Tongue (tissue), 2 donors: ENCODE measurements around the gene SETD5. TPM values are rescaled to one million over a fixed set of nuclear protein-coding genes. Genes with fewer than 3 reads are reported as not detected.

Experiments used
- DNase-seq: peaks from one replicate; pipeline ENCODE4 v3.0.0-alpha.2; 2015
- total RNA-seq: library from RNA; depleted of rRNA; stranded (reverse); fragments of >200 nt; gene quantifications from one replicate; pipeline ENCODE4 v1.2.3, GENCODE V29; 2014

The SETD5 gene, protein sequence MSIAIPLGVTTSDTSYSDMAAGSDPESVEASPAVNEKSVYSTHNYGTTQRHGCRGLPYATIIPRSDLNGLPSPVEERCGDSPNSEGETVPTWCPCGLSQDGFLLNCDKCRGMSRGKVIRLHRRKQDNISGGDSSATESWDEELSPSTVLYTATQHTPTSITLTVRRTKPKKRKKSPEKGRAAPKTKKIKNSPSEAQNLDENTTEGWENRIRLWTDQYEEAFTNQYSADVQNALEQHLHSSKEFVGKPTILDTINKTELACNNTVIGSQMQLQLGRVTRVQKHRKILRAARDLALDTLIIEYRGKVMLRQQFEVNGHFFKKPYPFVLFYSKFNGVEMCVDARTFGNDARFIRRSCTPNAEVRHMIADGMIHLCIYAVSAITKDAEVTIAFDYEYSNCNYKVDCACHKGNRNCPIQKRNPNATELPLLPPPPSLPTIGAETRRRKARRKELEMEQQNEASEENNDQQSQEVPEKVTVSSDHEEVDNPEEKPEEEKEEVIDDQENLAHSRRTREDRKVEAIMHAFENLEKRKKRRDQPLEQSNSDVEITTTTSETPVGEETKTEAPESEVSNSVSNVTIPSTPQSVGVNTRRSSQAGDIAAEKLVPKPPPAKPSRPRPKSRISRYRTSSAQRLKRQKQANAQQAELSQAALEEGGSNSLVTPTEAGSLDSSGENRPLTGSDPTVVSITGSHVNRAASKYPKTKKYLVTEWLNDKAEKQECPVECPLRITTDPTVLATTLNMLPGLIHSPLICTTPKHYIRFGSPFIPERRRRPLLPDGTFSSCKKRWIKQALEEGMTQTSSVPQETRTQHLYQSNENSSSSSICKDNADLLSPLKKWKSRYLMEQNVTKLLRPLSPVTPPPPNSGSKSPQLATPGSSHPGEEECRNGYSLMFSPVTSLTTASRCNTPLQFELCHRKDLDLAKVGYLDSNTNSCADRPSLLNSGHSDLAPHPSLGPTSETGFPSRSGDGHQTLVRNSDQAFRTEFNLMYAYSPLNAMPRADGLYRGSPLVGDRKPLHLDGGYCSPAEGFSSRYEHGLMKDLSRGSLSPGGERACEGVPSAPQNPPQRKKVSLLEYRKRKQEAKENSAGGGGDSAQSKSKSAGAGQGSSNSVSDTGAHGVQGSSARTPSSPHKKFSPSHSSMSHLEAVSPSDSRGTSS (N-terminal part only)
- 85.8 TPM for total RNA-seq

DNA sequence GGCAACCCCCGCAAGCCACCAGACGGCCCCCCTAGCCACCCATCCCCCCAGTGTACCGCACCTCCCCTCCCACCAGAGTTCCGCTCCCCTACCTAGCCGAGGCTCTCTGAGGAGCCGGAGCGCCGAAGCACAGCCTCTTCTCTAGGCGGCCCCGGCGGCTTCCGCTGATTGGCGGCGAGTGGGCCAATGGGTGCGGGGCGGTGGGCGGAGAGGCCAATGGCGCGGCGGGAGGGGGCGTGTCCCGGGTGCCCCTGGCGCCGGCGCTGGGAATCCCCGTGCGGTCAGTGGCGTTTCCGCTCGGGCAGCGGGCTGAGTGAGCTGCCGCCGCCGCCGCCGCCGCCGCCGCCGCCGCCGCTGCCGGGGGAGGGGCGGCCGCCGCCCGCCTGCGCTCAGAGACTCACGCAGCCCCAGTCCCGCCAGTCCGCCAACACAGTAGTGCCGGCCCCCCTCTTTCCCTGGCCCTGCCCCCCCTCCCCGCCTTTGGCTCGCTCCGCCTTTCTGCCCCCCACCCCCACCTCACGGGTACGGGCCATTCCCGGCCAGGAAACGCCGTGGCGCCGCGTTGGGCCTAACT lies at the start of gene SETD5:
SETD5 (plus strand) TSS at position 284 of the 574 bp plus-strand sequence. CDS start 31,324 bp downstream, outside the sequence.
- peak; percentile 99 for DNase-seq

DNA sequence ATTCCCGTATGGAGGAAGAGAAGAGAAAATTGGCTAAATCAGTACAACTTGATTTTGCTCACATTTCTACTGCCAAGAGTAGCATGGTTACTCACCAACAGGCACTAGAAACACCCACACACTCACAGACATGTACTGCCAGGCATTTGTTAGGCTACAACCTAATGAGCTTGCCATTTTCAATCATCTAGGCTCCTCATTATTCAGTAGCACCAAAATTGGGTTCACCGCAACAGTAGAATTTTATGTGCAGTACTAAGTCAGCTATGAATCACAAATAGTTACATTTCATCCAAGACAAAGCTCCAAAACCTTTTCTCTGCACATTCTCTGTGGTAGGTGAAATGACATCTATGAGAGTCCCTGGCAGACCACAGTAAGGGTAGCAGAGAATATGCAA lies 49.5 kb upstream of the SETD5 start:
- no peak for DNase-seq

DNA sequence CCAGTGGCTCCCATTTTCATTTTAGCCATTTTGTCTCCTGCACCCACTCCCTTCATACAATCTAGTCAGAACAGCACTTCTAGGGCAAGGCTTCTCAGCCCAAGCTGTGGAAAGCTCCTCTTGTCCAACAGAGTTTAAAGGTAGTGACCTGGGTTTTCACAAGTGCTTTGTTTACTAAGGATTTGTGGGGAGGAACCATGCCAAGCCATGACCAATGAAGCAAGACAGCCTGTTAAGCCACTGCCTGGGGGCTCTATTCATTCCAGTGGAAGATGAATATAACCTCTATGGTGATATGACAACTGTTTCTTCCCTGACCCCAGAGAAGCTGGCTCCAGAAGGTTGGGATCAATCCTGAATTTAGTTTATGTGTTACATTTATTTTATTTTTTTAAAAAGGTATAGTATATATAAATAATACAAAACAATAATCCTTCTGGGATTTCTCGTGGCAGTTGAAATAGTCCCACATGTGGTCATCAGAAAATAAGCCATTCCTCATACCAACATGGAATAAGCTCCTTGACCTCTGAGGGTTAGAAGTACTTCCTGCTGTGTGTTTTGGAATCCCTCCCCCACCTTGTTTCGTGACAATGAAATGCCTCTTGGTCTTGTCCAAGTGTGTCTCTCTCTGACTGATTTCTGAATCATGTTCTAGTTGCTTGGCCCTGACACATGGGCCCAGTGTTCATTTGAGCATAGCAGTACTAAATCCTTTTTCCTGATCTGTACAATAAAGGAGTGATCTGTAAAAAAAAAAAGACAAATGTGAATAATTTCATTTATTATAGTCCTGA lies 47.9 kb upstream of the SETD5 start:
- DNase-seq: no peak

DNA sequence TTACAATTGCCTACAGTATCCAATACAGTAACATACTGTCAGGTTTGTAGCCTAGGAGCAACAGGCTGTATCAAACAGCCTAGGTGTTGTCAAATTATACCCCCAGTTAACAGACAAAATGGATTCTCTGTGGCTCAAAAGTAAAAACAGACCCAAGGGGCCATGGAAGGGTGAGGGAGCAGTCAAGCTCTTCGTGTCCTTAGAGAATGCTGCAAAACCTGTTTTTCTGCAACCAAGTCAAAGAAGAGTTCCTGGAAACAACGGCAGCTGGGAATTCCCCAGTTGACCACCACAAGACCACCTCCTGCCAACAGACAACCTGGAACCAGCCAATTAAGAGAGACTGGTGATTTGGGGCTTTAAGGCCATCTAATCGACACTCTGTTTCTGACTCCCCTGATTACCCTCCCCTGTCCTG lies 45.7 kb upstream of the SETD5 start:
- peak; percentile 31 for DNase-seq

DNA sequence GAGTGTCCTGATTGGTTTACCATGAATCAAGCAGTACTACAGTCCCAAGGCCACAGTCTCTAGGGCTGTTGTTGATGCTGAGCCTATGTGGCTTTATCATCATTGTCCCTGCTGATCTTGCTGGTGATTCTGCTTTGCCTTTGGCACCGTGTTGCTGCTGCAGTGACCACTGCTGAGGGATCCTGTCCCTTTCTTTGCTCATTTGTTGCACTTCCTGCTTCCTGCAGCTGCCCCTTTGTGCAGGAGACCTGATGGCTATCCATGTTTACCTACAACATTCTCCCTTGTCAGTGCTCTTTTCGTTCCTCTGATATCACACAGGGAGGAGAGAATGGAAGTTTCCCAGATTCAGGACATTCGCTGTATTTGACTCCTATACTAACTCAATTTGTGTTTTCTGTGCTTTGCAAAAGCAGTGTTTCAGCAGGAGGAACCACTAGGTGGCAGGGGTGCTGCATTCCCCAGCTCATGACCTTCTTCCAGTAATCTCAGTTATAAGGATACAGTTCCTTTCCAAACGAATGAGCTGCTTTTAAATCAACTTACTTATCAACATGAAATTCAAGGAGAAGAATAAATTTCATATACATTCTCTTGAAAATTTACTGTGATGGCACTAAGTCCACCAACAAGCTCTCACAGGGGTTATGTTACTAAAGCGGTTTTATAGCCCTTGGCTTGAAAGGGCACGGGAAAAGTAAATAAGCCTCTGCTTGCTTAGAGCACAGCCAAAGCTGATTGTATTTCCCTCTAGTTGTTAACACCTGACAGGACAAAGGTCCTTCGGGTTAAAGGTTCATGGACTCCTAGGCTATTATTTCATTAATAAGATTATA lies 44.3 kb upstream of the SETD5 start:
- DNase-seq: peak; percentile 84

DNA sequence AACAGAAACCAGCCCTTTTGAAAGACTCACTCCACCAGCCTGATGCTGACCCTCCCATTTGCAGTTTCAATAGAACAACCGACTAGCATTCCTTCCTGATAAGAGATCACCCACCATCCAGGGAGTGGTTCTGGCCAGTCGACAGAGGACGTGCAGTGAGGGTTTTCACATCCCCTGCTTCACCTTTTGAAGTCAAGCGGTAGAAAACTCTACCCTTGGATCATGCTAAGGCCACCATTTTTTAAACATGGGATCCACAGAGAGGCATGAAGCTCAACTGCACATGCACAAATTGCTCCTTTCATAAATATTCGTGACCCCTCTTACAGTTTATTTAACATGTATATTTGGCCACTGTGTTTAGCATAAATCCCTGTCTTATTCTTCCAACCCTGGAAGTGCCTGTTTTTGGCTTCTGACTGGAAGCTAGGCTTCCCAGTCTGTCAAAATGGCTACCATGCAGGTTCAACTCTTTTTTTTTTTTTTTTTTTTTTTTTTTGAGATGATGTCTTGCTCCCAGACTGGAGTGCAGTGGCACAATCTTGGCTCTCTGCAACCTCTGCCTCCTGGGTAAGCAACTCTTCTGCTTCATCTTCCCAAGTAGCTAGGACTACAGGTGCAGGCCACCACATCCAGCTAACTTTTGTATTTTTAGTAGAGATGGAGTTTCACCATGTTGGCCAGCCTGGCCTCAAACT lies 35.6 kb upstream of the SETD5 start:
- no peak for DNase-seq

DNA sequence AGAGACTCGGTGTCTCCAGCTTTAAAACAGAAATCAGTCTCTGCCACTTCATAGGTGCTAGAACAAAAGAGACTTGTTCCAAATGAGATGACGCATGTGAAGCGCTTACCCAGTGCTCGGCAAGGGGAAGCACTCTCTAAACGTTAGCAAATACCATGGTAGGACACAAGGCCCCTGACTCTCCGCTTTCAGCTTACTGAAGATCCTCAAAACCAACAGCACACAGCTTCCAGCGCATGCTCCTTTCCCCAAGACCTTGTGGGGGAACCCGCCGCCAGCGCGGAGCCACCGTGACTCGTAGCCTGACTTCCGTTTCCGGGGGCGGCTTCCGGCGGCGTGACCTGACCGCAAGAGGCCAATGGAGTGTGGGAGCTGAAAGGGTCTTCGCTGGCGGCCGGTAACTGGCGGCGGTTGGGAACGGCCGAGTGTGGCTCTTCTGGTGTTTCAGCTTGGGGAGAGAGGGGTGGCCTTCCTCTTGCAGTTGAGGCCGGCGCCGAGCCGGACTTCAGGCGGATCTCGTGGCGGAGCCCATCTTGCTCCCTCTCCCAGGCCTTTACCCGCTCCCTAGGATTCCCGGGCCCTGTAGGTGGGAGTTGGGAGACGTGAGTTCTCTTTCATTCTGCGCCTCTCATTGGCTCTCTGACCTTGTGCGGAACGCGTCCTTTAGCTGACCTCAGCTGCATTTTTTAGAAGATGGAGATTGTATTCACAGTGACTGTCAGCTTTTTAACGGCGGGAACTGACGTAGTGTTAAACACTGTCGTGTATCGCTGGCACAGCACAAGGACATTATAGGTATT lies 34.5 kb upstream of the SETD5 start, which contains the start of gene THUMPD3:
THUMPD3 (plus strand) TSS at position 324 of the 800 bp plus-strand sequence. CDS start 2,015 bp downstream, outside the sequence.
- peak; percentile 96 for DNase-seq

DNA sequence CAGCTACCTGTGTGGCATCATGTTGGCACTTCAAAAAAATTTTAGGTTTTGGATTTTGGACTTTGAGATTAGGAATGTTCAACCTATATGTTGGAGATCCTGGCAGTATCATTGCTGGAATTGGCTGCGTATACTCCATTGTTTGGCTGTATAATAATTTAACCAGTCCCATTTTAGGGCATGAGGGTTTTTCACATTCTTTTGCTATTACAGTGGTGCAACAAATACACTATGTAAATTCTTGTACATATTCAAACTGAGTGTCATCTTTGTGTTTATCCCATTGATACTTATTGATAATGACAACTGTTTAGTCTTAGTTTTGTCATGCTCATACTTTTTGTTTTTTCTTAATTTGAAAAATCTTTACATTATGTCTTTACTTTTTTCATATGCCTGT lies 27.9 kb upstream of the SETD5 start:
- no peak for DNase-seq

DNA sequence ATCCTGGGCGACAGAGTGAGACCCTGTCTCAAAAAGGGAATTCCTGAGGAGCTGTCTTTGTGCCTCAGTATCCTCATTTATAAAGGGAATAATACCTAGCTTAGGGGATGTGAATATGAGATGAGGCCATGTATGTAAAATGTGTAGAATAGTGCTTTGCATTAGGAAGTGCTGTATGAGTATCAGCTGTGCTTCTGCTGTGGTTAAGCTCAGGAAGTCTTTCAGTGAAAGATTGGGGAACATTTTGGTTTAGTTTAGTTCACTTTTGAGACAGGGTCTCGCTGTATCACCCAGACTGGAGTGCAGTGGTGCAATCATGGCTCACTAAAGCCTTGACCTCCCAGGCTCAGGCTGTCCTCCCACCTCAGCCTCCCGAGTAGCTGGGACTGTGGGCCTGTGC lies 23.9 kb upstream of the SETD5 start:
- DNase-seq: no peak

DNA sequence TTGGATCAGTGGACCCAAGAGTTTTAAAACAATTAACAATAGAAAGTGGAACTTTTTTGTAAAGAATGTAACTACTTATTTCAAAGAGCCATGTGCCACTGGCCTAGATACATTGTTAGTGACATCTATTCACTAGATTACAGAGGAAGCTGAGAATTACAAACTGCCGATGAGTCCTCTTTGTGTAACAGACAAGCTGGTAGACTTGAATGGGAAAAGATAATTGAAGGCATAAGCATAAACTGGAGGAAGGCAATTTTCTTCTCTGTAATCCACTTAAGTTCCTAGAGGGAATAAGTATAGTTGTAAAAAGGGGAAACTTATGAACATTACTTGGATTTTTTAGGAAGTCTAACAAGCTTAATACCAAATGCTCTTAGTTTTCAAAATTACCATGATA lies 19.4 kb upstream of the SETD5 start:
- DNase-seq: no peak

DNA sequence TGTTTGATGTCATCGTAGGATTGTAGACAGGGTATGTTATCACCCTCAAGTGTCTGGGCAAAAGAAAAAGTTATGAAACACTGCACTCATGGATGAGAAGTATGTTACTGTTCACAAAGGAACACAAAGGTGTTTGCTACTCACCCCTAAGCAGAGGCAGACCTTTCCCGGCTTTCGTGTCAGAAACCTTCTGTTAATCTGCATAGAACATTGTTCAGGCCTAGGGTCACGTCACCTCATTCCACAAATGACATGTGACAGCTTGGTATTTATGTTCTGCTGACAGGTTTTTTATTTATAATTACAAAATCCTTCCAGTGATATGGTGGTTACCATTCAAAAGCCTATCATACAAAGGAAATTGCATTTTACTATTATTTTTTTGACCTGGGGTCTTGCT lies 18.1 kb upstream of the SETD5 start:
- no peak for DNase-seq

DNA sequence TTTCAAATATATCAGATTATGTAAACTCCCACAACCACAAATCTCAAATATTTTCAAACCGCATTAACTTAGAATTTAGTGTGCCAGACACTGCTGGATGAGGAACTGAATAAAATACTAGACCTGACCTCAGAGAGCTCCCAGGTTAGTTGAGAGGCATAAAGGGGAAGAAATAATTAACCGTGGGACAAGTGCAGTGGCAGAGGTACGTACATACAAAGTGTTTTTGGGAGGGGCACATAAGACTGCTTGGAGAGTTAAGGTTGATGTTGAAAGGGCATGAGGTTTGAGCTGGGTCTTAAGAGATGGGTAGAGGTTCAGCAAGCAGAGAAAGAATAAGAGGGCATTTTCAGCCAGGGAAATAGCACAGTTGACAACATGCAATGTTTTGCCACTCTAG lies 17.4 kb upstream of the SETD5 start:
- DNase-seq: no peak

DNA sequence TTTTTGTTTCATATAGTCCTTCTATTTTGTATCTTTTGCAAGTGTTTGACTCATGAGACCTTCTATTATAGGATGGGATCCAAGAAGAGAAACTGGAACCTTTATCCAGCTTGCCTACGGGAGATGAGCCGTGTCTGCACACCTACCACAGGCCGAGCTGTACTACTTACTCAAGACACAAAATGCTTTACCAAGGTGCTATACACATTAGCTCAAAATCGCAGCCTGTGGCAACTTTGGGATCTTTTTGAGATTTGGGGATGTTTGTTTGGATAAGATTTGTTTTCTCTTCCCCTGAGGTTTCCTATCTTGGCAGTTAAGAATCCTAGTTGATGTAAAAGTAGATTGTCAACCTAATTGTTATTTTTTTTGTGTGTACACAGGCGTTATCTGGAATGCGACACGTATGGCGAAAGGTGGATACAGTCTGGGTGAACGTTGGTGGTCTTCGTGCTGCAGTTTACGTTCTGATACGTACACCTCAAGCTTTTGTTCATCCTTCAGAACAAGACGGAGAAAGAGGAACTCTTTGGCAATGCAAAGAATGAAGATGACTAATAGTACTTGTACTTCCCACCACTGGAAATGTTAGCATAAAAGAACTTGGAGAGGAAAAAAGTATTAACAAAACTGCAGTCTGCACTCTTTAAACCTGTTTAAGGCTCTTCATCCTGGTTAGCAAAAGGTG lies 13.1 kb upstream of the SETD5 start:
- no peak for DNase-seq

DNA sequence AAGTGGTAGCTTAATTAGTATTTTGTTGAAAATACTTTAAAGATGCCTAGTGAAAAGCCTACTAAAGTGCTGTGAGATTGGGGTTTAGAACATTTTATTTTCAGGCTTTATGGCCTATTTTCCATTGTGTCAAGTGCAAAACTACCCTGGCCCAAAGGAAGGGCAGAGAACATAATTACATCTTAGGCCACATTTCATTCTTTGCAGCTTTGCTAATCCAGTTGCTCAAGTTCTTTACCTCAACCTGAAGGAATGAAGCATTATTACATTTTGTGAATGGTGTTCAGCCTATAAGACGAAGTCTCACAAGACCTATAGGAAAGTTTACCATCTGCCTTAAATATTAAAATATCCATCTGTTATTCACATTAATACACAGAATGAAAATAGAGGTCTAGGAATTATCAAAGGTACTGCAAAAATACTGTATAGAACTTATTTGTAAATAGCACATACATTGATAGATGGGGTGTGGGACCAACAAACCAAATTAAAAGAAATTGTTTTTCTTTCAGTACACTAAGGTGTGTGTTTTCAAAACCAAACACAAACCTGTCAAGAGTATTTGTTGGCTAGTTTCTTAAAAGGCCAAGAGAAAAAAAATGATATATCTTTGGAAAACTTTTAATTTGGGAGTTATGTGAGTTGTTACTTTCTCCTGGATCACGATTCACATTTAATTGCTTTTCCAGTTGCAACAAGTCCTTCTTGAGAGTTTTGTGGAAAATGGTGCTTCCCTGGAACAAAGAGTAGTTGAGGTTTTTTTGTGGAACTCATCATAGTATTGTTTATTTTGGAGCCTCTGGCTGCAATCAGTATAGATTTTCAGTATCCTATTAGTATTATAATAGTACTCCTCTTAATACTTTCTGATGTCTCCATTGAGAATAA lies 12.0 kb upstream of the SETD5 start:
- DNase-seq: no peak

DNA sequence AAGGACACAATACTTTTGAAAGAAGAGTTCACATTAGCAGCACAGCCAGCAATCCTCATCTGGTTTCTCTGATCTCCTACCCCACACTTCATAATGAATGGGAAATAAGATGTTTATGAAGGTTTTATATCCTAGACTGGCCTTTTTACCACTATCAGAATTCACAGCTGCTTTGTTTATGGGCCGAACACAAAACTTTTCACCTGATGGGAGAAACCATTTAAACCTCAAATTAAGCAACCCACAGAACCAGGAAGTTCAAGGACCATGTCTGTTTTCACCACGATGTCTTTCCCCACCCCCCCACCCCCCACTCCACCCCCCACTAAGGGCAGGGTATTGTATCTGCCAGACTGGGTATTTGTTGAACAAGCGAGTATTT lies 11.3 kb upstream of the SETD5 start:
- DNase-seq: no peak

DNA sequence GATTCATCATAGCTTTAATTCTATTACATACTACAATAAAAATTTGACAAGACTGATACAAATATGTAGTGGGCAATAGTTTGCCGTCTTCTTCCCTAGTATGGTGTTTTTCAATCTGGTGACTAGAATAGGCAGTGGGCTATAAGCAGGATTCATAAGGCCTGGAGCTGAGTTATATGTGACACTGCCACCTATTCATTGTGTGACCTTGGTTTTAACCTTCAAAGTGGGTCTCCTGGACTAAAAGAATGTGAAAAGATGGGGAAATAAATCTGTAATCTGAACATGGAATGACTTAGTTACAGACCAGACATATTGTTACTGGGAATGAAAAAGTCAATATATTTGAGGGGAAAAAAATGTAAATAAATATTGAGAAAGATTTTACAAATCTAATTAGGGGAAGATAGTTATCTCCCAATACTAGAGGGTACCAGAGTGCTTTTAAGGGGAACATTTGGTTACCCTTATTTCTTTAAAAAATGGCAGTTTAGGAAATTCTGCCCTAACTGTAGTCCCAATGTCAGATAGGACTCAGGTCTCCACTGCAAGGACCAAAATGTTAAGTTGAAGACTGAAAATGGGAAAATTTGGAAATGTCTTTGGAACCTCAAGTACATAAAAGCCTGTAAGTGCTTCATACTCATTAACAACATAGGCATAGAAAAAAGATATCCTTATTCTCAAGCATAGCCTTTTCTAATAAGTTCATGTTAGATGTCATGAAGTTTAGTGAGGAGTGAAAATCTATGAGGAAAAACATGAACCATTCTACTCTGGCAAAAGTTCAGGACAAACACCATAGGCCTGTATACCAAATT lies 10.7 kb upstream of the SETD5 start:
- DNase-seq: no peak
